OCI-M2 (cell line): ENCODE results near the gene FYN.
"Not testable (repeated sequence)": the region's sequence is repeated elsewhere in the genome, so short reads cannot be mapped to it uniquely, and the experiment has no call there.

Experiments
- DNase-seq: peaks from one replicate; lab custom pipeline; 2025; ENCODE audit not compliant: unreplicated experiment; lab: John Stamatoyannopoulos, UW

FYN gene

GRCh38 chr6:111687652-111688051 lies 185.6 kb downstream of the FYN start:
- no peak for DNase-seq

- no peak for DNase-seq
These were observed 186.4 kb downstream of the FYN start for GRCh38 chr6:111686932-111687266.

DNA sequence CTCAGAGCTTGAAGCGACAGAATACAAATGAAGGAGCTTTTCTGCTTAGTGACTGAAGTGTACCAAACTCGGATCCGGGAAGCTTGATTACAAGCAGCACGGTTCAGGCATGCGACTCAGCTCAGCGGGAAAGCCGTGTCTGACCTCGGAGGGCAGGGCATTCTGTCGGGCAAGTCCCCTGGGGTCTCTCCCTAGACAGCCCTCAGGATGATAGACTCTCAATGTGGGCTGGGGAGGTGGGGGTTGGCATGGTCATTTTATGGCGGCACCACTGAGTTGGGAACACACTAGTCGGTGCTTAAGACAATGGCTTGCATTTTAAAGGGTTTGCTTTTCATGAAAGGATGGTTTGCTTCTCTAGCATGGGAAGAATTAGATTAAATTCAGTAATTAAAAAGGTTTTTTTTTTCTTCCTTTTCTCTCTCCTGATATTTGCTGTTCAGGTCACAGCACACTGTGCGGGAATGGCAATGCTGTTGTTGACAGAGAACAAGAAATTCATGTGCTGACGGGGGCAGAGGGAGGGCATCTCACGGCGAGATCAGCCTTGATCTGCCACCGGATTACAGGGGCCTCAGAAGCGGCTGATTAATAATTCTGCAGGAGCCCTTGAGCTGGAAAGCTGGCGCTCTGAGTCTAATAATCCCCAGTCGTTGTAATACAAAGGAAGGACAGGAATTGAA lies 186.9 kb downstream of the FYN start:
- DNase-seq, result no peak

DNA sequence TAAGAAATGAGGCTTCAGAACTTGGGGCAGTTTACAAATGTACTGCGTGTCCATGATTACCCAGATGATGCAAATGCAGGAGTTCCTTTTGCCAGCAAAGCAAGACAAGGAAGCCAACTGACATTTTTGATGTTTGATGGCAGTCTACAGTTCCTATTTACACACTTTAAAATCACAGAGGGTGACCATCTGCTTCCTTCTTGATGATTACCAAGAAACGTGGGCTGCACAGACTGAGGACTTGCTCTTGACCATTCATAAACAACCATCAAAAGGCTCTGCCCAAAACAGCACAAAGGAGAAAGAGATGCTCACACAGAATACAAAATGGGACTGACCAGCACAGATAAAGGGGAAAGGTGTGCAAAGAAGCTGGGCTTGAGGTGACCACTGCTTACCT lies 187.7 kb downstream of the FYN start:
- no peak for DNase-seq

- no peak for DNase-seq
These were observed 188.2 kb downstream of the FYN start for GRCh38 chr6:111685058-111685457.

DNA sequence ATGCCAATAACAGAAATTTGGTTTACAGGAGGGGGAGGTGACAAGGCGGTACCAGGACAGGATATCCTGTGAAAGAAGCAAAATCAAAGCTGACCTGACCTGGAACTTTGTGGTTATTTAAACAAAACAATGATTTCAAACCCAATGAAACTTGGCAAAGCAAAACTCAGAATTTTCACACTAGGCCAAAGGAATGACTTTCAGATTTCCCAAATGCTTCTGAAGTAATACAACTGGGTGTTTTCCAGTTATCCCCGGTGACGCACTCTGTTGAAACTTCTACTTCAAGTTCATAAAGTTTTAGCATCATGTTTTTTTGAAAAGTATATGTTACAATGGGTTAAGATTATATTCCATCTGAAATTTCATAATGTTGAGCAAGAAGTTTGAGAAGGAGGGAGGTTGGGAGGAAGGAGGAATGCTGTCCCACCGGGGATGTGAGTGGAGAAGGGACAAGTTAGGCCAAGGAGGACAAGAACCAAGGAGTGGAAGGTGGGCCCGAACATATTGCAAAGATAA lies 189.4 kb downstream of the FYN start:
- DNase-seq, result no peak

- no peak for DNase-seq
These were observed 190.1 kb downstream of the FYN start for GRCh38 chr6:111683157-111683556.

- DNase-seq, result no peak
These were observed 191.4 kb downstream of the FYN start for GRCh38 chr6:111681860-111682259.

- not testable (repeated sequence) for DNase-seq
These were observed 192.2 kb downstream of the FYN start for GRCh38 chr6:111680811-111681609.

DNA sequence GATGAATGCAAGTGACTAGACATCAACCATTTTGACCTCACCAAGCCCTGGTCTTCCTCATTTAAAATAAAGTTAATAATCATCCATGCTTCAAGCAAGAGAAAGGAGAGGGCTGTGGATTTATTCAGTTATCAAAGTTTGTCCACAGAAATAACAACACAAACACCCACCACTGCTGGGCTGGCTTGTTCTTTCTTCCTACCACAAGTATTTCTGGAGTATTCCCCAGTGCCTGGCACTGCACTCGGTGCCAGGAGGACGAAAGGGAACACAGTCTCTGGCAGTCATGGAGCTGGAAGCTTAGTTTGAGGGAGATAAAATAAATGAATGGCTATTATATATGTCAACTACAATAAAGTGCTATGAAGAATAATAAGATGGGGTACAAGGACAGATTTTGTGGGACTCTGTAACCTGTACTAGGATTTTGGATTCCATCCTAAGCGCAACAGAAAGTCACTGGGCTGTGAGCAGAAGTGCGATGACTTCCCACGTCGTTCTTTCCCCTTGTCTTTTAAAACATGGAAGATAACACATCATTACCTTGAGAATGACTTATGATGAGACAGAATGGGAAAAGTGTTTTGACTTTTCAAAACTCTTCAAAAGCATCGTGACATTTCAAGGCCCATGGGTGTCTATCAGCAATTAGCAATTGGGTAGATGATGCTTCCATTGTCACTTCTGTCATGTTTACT lies 193.1 kb downstream of the FYN start:
- no peak for DNase-seq

- no peak for DNase-seq
These were observed 194.0 kb downstream of the FYN start for GRCh38 chr6:111679126-111679858.

DNA sequence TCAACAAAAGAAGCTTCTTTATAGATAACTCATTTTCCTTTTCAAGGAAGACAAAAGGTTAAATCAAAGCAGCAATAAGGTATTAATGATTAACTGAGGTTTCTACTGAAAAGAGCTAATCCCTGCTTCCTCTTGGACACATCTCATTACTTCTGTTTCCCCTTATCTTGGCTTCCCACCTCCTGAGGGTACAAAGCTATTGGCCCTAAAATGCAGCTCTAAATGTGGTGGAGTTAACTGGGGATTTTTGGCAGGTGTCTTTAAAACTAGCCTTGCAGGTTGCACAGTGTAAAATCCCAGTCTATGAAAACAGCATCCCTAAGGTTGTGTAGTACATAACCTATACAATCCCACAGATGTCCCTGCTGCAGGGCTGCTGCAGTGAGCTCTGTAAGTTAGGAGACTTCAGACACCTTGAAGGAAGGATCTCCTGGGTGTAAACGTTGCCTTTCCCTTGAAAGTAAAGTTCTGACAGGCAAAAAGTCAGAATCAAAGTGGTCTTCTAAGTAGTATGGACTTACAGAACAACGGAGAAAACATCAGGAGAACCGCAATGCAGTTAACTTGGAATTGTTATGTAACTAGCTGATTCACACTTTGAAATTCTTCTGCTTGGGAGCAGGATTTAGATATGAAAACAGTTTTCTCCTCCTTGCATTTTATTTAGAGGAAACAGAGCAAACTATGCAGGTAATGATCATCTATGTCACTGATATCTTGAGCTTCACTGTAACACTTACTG lies 195.8 kb downstream of the FYN start:
- no peak for DNase-seq

DNA sequence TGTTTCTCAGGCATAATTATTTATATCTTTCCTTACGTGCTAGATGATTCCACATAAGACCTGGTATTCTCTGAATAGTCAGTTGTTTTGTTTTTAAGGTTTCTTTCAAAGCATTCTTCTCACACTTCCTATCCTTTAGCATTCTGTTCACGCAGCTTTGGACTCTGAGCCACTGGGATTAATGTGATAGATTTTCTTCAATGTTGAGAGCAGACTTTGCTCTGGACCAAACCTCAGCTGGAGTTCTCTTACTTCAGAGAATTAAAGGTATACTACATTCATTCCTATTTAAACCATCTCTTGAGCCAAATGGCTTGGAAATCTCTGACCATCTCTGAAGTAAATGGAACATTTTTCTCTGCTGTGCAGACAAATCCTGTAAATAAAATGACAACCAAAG lies 196.9 kb downstream of the FYN start:
- DNase-seq, result no peak

GRCh38 chr6:111674883-111675282 lies 198.4 kb downstream of the FYN start:
- no peak for DNase-seq

GRCh38 chr6:111674413-111674812 lies 198.8 kb downstream of the FYN start:
- no peak for DNase-seq

GRCh38 chr6:111673937-111674336 lies 199.3 kb downstream of the FYN start:
- DNase-seq, result no peak

GRCh38 chr6:111673532-111673931 lies 199.7 kb downstream of the FYN start:
- DNase-seq, result no peak

DNA sequence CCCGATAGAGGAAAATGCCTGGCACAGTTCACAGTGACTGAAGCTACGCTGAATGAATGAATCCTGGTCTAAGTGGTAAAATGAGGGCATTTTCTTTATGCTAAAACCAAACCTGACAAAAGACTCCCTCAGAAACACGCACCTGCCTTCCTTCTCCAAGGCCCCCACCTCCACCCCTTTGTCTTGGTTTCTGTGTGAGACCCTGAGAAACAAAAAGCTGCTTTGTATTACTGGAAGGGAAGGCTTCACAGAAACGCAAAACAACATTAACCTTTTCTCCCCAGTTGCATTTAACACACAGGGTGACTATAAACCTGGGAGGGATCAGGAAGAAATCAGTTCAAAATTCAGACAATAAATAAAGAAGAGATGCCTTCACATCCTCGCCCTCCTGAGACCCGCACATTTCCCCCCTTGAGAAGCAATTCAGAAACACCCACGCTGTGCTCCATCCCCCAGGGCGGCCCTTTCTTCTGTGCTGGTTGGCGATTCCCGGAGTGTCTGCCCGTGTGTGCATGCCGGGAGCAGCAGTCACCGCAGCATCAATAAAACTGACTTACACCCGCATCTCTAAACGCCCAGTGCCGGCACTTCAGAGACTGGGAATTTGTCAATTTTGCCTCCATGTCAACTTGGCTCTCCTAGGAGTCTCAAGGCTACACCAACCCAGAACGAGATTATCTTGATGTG lies 200.3 kb downstream of the FYN start:
- DNase-seq, result no peak

GRCh38 chr6:111669326-111669725 lies 203.9 kb downstream of the FYN start:
- no peak for DNase-seq

GRCh38 chr6:111668410-111668809 lies 204.8 kb downstream of the FYN start:
- no peak for DNase-seq
